HEK293 (cell line): ENCODE results near the gene AP1G2.

Experiments
- MEIS1 ChIP-seq: sonication (generic); formaldehyde crosslinking; IDR thresholded peaks from 2 replicates; pipeline ENCODE4 v1.8.1; 2022; ENCODE audit warnings: missing genetic modification reagents, mild to moderate bottlenecking, borderline replicate concordance
- ZNF404 ChIP-seq: fragments of 450-650 bp; formaldehyde crosslinking; IDR thresholded peaks from 2 replicates; pipeline ENCODE4 v1.5.1; 2017; ENCODE audit warnings: missing biosample characterization, missing genetic modification characterization
- ZNF423 ChIP-seq: fragments of 450-650 bp; formaldehyde crosslinking; IDR thresholded peaks from 2 replicates; pipeline ENCODE4 v1.5.1; 2016; ENCODE audit warnings: missing biosample characterization, missing genetic modification characterization

The AP1G2 gene

DNA sequence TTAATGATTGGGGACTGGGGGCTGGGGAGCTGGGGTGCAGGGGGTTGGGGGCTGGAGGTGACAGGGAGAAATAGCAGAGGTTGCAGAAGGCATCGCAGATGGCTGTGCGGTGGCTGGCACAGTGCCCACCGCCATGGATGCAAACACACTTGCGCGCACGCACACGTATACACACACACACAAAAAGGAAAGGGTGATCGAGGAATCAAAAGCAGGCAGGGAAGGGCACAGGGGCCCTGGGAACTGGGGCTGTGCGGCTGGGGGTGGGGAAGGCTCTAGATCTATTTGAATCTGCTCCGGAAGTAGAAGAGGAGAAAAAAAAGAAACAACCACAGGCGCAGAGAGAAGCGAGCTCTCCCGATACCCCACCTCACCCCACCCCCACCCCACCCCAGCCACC is 55.4 kb downstream of the AP1G2 start (continued):
- TF ChIP-seq ZNF404 (tag by site-specific recombination) (no peak), ZNF423 (no peak), MEIS1 (no peak)
- TF ChIP-seq, all 188 proteins: peak for 0
